H1 (cell line): Measurements from ENCODE around the gene SSBP3.

ENCODE experiments used
- CBX5 ChIP-seq: fragments of 300-800, 300-1000 bp; sonication (generic); IDR thresholded peaks from 2 replicates; pipeline ENCODE4 v1.7.1; 2016; ENCODE audit warnings: antibody characterized with exemption, low read length, low read depth
- CHD1 ChIP-seq: IDR thresholded peaks from 2 replicates; pipeline ENCODE4 v1.6.1; 2012; ENCODE audit warnings: low read depth, low read length, improper control_type of control experiment
- EZH2 ChIP-seq: fragments of 200-600 bp; sonication (generic); IDR thresholded peaks from 2 replicates; pipeline ENCODE4 v1.7.1; 2012; ENCODE audit warnings: low read depth, mild to moderate bottlenecking, moderate library complexity, low read length, inconsistent platforms; ENCODE audit not compliant: severe bottlenecking
- GABPA ChIP-seq: IDR thresholded peaks from 2 replicates; pipeline ENCODE4 v1.6.1; 2011; ENCODE audit warnings: mild to moderate bottlenecking, low read length, moderate library complexity, borderline replicate concordance; ENCODE audit not compliant: insufficient read depth
- HDAC6 ChIP-seq: IDR thresholded peaks from one replicate; pipeline ENCODE4 v1.7.1; 2012; ENCODE audit warnings: low read depth, mild to moderate bottlenecking, inconsistent platforms, low read length, moderate library complexity
- KDM1A ChIP-seq: fragments of 200-600, 300-600 bp; sonication (generic); IDR thresholded peaks from 2 replicates; pipeline ENCODE4 v1.7.1; 2016; ENCODE audit warnings: mild to moderate bottlenecking, low read length, borderline replicate concordance
- POLR2A ChIP-seq, 2 experiments: IDR thresholded peaks; 1 replicate in 1 of 2; 2 replicates in 1 of 2; pipeline ENCODE4 v1.6.1; 2011; ENCODE audit warnings: low read depth in 2 of 2, low read length in 2 of 2, mild to moderate bottlenecking in 2 of 2; ENCODE audit errors: control extremely low read depth in 1 of 2
- POLR2AphosphoS5 ChIP-seq: IDR thresholded peaks from 2 replicates; pipeline ENCODE4 v1.6.1; 2011; ENCODE audit warnings: low read depth, low read length
- TAF1 ChIP-seq: IDR thresholded peaks from 2 replicates; pipeline ENCODE4 v1.6.1; 2011; ENCODE audit warnings: mild to moderate bottlenecking, low read depth, low read length
- TBP ChIP-seq: IDR thresholded peaks from 2 replicates; pipeline ENCODE4 v1.6.1; 2011; ENCODE audit warnings: low read depth, low read length, improper control_type of control experiment
- TF ChIP-seq, protein P1 (sequence below), 3 experiments: IDR thresholded peaks; 1 replicate in 2 of 3; 2 replicates in 1 of 3; pipeline versions ENCODE4 v1.5.1 to v1.6.1; 2011; ENCODE audit warnings: low read length in 3 of 3, mild to moderate bottlenecking in 3 of 3, inconsistent platforms in 2 of 3, low read depth in 1 of 3, moderate library complexity in 1 of 3; ENCODE audit not compliant: insufficient read depth in 1 of 3; ENCODE audit errors: control extremely low read depth in 1 of 3
- TF ChIP-seq, protein P2 (sequence below): IDR thresholded peaks from 2 replicates; pipeline ENCODE4 v1.6.1; 2012; ENCODE audit warnings: inconsistent platforms
- TF ChIP-seq, protein P3 (sequence below): IDR thresholded peaks from 2 replicates; pipeline ENCODE4 v1.6.1; 2012; ENCODE audit warnings: inconsistent platforms

DNA sequence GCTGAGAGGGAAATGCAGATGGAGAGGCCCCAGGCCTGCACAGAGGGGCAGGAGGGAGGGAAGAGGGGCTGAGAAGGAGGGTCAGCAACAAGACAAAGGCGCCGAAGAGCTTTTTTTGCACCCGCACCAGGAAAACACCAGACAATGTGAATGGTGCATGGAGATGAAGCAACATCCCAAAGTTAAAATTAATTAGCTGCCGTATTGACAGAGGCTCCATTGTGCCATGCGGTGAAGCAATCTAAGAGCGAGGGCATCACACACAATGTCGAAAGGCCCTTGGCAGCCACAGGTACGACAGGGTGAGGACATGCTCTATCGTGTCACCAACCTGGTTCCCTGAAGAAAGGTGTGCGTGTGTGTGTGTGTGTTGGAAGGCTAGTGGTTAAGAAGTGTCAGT lies 41.2 kb downstream of the SSBP3 start:
- TF ChIP-seq, protein P1, sequence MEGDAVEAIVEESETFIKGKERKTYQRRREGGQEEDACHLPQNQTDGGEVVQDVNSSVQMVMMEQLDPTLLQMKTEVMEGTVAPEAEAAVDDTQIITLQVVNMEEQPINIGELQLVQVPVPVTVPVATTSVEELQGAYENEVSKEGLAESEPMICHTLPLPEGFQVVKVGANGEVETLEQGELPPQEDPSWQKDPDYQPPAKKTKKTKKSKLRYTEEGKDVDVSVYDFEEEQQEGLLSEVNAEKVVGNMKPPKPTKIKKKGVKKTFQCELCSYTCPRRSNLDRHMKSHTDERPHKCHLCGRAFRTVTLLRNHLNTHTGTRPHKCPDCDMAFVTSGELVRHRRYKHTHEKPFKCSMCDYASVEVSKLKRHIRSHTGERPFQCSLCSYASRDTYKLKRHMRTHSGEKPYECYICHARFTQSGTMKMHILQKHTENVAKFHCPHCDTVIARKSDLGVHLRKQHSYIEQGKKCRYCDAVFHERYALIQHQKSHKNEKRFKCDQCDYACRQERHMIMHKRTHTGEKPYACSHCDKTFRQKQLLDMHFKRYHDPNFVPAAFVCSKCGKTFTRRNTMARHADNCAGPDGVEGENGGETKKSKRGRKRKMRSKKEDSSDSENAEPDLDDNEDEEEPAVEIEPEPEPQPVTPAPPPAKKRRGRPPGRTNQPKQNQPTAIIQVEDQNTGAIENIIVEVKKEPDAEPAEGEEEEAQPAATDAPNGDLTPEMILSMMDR (IDR thresholded peaks at IDR 0.05; ENCODE audit: control extremely low read depth in 1 of 3, insufficient read depth in 1 of 3, low read depth in 1 of 3, low read length in 3 of 3) = no peak
- TF ChIP-seq, protein P2, sequence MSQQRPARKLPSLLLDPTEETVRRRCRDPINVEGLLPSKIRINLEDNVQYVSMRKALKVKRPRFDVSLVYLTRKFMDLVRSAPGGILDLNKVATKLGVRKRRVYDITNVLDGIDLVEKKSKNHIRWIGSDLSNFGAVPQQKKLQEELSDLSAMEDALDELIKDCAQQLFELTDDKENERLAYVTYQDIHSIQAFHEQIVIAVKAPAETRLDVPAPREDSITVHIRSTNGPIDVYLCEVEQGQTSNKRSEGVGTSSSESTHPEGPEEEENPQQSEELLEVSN = no peak
- TF ChIP-seq POLR2A (IDR thresholded peaks at IDR 0.05; ENCODE audit: control extremely low read depth in 1 of 2, low read depth in 2 of 2, low read length in 2 of 2) (no peak), TAF1 (no peak), CBX5 (no peak), CHD1 (no peak), KDM1A (no peak), GABPA (no peak), TBP (no peak), HDAC6 (no peak), EZH2 (no peak), POLR2AphosphoS5 (no peak)
- TF ChIP-seq, protein P3, sequence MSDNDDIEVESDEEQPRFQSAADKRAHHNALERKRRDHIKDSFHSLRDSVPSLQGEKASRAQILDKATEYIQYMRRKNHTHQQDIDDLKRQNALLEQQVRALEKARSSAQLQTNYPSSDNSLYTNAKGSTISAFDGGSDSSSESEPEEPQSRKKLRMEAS = no peak
